A549 (cell line): Measurements from ENCODE around the gene UBE2O.

Experiments used
- EHF ChIP-seq: fragments of 250-450 bp; sonication (Bioruptor Pico); IDR thresholded peaks from 2 replicates; pipeline ENCODE4 v1.5.0; 2020; ENCODE audit warnings: mild to moderate bottlenecking
- NPAS2 ChIP-seq: fragments of 250-450 bp; sonication (Bioruptor Pico); IDR thresholded peaks from 2 replicates; pipeline ENCODE4 v1.8.0; 2022; ENCODE audit warnings: mild to moderate bottlenecking, moderate library complexity, borderline replicate concordance
- POLR2A ChIP-seq: IDR thresholded peaks from 2 replicates; pipeline ENCODE4 v1.6.1; 2012; ENCODE audit warnings: mild to moderate bottlenecking, low read length

DNA sequence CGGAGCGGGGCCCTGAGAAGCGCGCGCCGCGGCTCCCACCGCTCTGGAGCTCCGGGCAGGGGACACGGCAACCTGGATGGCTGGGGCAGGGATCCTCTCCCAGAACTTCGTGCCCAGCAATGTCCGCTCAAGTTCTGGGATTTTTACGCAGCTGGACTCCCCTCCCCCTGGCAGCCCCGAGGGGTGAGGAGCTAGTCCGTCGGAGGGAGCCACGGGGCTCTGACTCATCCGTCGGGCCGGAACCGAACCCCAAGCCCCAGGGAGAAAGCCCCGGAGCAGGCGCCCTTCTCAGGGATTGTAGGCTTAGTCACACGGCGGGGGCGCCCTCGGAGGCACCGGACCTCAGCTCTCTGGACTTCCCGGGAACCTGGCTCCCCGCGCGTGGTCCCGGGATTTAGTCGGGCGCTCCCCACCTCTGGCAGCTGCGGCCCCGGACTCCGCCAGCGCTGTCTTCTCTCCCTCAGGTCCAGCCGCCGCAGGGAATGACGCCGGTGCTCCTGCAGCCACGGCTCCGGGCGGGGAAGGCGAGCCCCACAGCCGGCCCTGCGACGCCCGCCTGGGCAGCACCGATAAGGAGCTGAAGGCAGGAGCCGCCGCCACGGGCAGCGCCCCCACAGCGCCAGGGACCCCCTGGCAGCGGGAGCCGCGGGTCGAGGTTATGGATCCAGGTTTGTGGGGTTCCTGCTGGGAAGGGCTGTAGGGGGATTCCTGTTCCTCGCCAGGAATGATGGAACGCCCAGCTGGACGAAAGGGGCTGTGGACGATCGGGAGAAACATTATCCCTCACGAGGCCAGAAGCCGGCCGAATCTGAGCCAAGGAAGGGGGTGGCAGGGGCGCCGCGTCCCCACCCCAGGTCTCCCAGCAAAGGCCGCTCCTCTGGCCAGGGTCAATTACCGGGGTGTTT lies 67.7 kb downstream of the UBE2O start:
- no peak for TF ChIP-seq POLR2A
- no peak for TF ChIP-seq NPAS2
- no peak for TF ChIP-seq EHF
